Fibroblast of the conjunctiva (primary cell): ENCODE measurements around the gene MBTPS1.

ENCODE experiments used
- DNase-seq: peaks from one replicate; pipeline ENCODE4 v3.0.0-alpha.2; 2010; ENCODE audit warnings: low read depth

MBTPS1 gene

GRCh38 chr16:84074721-84075120 is 42.0 kb downstream of the MBTPS1 start:
- DNase-seq = no peak

- DNase-seq = no peak
Observed at GRCh38 chr16:84072014-84072413, 44.7 kb downstream of the MBTPS1 start.

- DNase-seq = no peak
Observed at GRCh38 chr16:84071121-84071520, 45.6 kb downstream of the MBTPS1 start.

GRCh38 chr16:84069540-84069939 is 47.2 kb downstream of the MBTPS1 start:
- DNase-seq = no peak

- DNase-seq = no peak
Observed at GRCh38 chr16:84068783-84069462, 47.8 kb downstream of the MBTPS1 start.

GRCh38 chr16:84068041-84068440 is 48.7 kb downstream of the MBTPS1 start:
- no peak for DNase-seq

GRCh38 chr16:84067640-84068039 is 49.1 kb downstream of the MBTPS1 start:
- DNase-seq = no peak

- DNase-seq = peak; percentile 45
Observed at GRCh38 chr16:84065536-84066132, 51.1 kb downstream of the MBTPS1 start.

GRCh38 chr16:84063980-84064379 is 52.8 kb downstream of the MBTPS1 start:
- DNase-seq = no peak

- peak; percentile 63 for DNase-seq
Observed at GRCh38 chr16:84062734-84063640, 53.8 kb downstream of the MBTPS1 start.

- DNase-seq = no peak
Observed at GRCh38 chr16:84061236-84061819, 55.4 kb downstream of the MBTPS1 start.

GRCh38 chr16:84059946-84060901 is 56.5 kb downstream of the MBTPS1 start:
- DNase-seq = no peak

GRCh38 chr16:84059111-84059510 is 57.6 kb downstream of the MBTPS1 start:
- DNase-seq = no peak

GRCh38 chr16:84058664-84059063 is 58.1 kb downstream of the MBTPS1 start:
- no peak for DNase-seq

- DNase-seq = no peak
Observed at GRCh38 chr16:84058211-84058610, 58.5 kb downstream of the MBTPS1 start.

- DNase-seq = no peak
Observed at GRCh38 chr16:84056933-84057332, 59.8 kb downstream of the MBTPS1 start.

- DNase-seq = no peak
Observed at GRCh38 chr16:84055801-84056634, 60.7 kb downstream of the MBTPS1 start.

- DNase-seq = no peak
Observed at GRCh38 chr16:84055366-84055765, 61.4 kb downstream of the MBTPS1 start.

- DNase-seq = no peak
Observed at GRCh38 chr16:84054916-84055315, 61.8 kb downstream of the MBTPS1 start.

- no peak for DNase-seq
Observed at GRCh38 chr16:84054271-84054670, 62.5 kb downstream of the MBTPS1 start.
